Vagina (tissue), 2 donors: ENCODE data around the gene HEXB.

Experiments
- CTCF ChIP-seq, 3 experiments: fragments of 450-650 bp in 2 of 3; fragments of 200-600 bp in 1 of 3; sonication (generic) in 1 of 3; IDR thresholded peaks; one replicate each; pipeline ENCODE4 v1.5.1; 2017 to 2019; ENCODE audit warnings: antibody characterized with exemption in 3 of 3, mild to moderate bottlenecking in 2 of 3, moderate library complexity in 2 of 3
- POLR2A ChIP-seq, 2 donors: fragments of 450-650 bp; IDR thresholded peaks; one replicate each; pipeline ENCODE4 v1.6.1; 2017; ENCODE audit warnings: antibody characterized with exemption in 2 of 2, mild to moderate bottlenecking in 2 of 2, moderate library complexity in 2 of 2

GRCh38 chr5:74649421-74649973 lies 35.5 kb upstream of the HEXB start:
- TF ChIP-seq CTCF (IDR thresholded peaks at IDR 0.05) (no peak), POLR2A (IDR thresholded peaks at IDR 0.05) (no peak)
